ENCODE results near the gene ZNF467. TPM values are rescaled to one million over a fixed set of nuclear protein-coding genes. Genes with fewer than 3 reads are reported as not detected.

ZNF467 gene
- total RNA-seq, 1 donor from 2014 or later, result 3.5 TPM

GRCh38 chr7:149770728-149771636 lies 2.4 kb downstream of the ZNF467 start:
- DNase-seq (ENCODE audit: low spot score), result peak; percentile 68
- Mint-ChIP-seq H3K9me3 (ENCODE audit: low read depth) (no peaks in the 10 kb centered on the region), H3K36me3 (ENCODE audit: low read depth) (peaks cover 15% of the 10 kb centered on the region), H3K4me1 (ENCODE audit: low read depth) (peaks cover 10% of the 10 kb centered on the region), H3K27ac (ENCODE audit: unreplicated experiment) (no peak overlapping the region), H3K4me3 (ENCODE audit: unreplicated experiment) (peak overlapping the region; percentile 58), H3K27me3 (ENCODE audit: low read depth) (peaks cover 25% of the 10 kb centered on the region)
- TF ChIP-seq, protein P1, sequence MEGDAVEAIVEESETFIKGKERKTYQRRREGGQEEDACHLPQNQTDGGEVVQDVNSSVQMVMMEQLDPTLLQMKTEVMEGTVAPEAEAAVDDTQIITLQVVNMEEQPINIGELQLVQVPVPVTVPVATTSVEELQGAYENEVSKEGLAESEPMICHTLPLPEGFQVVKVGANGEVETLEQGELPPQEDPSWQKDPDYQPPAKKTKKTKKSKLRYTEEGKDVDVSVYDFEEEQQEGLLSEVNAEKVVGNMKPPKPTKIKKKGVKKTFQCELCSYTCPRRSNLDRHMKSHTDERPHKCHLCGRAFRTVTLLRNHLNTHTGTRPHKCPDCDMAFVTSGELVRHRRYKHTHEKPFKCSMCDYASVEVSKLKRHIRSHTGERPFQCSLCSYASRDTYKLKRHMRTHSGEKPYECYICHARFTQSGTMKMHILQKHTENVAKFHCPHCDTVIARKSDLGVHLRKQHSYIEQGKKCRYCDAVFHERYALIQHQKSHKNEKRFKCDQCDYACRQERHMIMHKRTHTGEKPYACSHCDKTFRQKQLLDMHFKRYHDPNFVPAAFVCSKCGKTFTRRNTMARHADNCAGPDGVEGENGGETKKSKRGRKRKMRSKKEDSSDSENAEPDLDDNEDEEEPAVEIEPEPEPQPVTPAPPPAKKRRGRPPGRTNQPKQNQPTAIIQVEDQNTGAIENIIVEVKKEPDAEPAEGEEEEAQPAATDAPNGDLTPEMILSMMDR (IDR thresholded peaks at IDR 0.05), result no peak

DNA sequence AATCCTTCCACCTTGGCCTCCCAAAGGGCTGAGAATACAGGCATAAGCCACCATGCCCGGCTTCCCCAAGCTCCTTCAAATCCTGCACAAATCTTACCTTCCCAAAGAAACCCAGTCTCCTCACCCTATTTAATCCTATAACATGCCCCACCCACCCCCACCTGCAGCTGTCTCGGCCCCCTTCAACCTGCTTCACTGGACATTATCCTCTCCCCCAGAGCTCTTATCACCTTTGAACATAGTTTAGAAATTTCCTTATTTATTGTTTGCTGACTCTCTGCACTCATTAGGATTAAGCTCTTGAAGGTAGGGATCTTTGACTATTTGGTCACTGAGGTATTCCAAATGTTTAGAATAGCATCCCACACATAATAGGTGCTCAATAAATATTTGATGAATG lies 3.5 kb downstream of the ZNF467 start:
- H3K27me3 Mint-ChIP-seq (ENCODE audit: low read depth), result peaks cover 33% of the 10 kb centered on the region
- H3K27ac Mint-ChIP-seq (ENCODE audit: unreplicated experiment), result no peak overlapping the region
- H3K9me3 Mint-ChIP-seq (ENCODE audit: low read depth), result no peaks in the 10 kb centered on the region
- TF ChIP-seq, protein P1 (IDR thresholded peaks at IDR 0.05), result no peak
- no peak overlapping the region for H3K4me3 Mint-ChIP-seq (ENCODE audit: unreplicated experiment)
- peaks cover 15% of the 10 kb centered on the region for H3K36me3 Mint-ChIP-seq (ENCODE audit: low read depth)
- no peak for DNase-seq (ENCODE audit: low spot score)
- H3K4me1 Mint-ChIP-seq (ENCODE audit: low read depth), result peaks cover 18% of the 10 kb centered on the region

DNA sequence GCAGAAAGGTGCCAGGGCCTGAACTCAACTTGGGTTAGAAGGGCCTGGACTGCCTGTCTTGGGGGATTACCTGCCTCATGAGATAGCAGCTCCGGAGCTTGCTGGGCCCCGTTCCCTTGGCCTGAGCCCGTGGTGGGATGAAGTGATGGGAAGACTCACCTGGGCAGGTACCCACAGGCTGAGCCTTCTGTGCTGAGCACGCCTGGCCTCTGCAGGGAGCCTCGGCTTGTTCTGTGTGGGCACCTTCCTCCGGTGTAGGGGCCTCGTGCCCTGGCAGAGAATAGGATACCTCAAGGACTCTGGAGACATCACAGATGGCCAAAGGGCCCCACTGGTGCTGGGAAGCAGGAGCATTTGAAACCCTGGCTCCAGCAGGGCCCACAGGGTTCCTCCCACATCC lies 4.5 kb downstream of the ZNF467 start:
- TF ChIP-seq, protein P1 (IDR thresholded peaks at IDR 0.05), result no peak
- no peak overlapping the region for H3K4me3 Mint-ChIP-seq (ENCODE audit: unreplicated experiment)
- H3K4me1 Mint-ChIP-seq (ENCODE audit: low read depth), result peaks cover 20% of the 10 kb centered on the region
- peaks cover 15% of the 10 kb centered on the region for H3K36me3 Mint-ChIP-seq (ENCODE audit: low read depth)
- DNase-seq (ENCODE audit: low spot score), result no peak
- H3K9me3 Mint-ChIP-seq (ENCODE audit: low read depth), result no peaks in the 10 kb centered on the region
- no peak overlapping the region for H3K27ac Mint-ChIP-seq (ENCODE audit: unreplicated experiment)
- peaks cover 38% of the 10 kb centered on the region for H3K27me3 Mint-ChIP-seq (ENCODE audit: low read depth)

DNA sequence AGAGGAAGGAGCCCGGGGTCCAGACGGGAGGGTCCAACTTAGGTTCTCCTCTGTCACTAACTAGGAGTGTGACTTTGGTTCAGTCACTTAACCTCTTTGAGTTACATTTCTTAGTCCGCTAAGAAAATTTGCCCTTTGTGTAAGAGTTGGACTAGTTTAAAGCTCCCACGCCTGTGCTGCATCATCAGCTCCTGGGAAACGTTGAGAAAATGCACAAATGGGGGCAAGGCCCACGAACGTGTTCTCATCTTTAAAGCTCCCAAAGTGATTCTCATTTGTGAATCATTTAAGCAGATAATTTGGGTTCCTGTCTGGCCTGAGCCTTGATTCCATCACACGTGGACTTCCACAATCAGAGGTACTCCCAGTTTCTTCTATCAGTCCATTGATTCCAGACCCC lies 6.3 kb downstream of the ZNF467 start:
- H3K27me3 Mint-ChIP-seq (ENCODE audit: low read depth), result peaks cover 44% of the 10 kb centered on the region
- DNase-seq (ENCODE audit: low spot score), result no peak
- TF ChIP-seq, protein P1 (IDR thresholded peaks at IDR 0.05), result no peak
- no peaks in the 10 kb centered on the region for H3K9me3 Mint-ChIP-seq (ENCODE audit: low read depth)
- no peak overlapping the region for H3K27ac Mint-ChIP-seq (ENCODE audit: unreplicated experiment)
- H3K36me3 Mint-ChIP-seq (ENCODE audit: low read depth), result peaks cover 15% of the 10 kb centered on the region
- H3K4me1 Mint-ChIP-seq (ENCODE audit: low read depth), result peaks cover 34% of the 10 kb centered on the region
- no peak overlapping the region for H3K4me3 Mint-ChIP-seq (ENCODE audit: unreplicated experiment)

DNA sequence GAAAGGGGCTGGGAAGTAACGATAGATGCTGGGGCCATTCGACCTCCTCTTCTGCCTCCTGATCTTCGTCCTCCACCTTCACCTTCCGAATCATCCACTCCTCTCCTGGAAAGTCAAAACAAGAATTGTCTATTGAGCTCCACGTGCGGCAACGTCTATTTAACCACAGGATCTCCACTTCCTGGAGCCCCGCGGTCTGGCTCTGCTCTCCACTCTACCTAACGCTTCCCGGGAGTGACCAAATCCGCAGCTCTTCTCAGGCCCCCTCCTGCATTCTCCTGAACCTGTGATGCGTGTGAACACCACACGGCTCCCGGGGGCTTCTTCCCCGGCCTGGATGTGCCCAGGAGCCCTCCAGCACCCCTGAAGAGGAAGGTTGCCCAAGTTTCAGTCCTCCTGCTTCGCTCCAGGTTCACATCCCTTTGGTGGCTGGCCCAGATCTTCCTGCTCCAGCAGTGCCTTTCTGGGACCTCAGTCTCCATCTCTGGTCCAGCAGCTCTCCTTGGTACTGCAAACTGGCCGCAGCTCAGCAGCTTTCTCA lies 7.2 kb downstream of the ZNF467 start:
- no peaks in the 10 kb centered on the region for H3K9me3 Mint-ChIP-seq (ENCODE audit: low read depth)
- no peak overlapping the region for H3K27ac Mint-ChIP-seq (ENCODE audit: unreplicated experiment)
- peaks cover 15% of the 10 kb centered on the region for H3K36me3 Mint-ChIP-seq (ENCODE audit: low read depth)
- peak overlapping the region; percentile 67 for H3K4me3 Mint-ChIP-seq (ENCODE audit: unreplicated experiment)
- peaks cover 44% of the 10 kb centered on the region for H3K27me3 Mint-ChIP-seq (ENCODE audit: low read depth)
- H3K4me1 Mint-ChIP-seq (ENCODE audit: low read depth), result peaks cover 36% of the 10 kb centered on the region
- TF ChIP-seq, protein P1 (IDR thresholded peaks at IDR 0.05), result no peak
- no peak for DNase-seq (ENCODE audit: low spot score)

Measured in chondrocyte (in vitro differentiated cells).